Testis (tissue), 3 donors: ENCODE measurements around the gene EVC. TPM values are rescaled to one million over a fixed set of nuclear protein-coding genes. Genes with fewer than 3 reads are reported as not detected.
A peak's percentile ranks its signal among the peaks of the same experiment; 100 is the strongest.

ENCODE experiments used
- DNase-seq: peaks from one replicate; pipeline ENCODE4 v3.0.0-alpha.2; 2019
- H3K27ac ChIP-seq, 2 donors: fragments of 200-600 bp; sonication (generic); one replicate each; pipeline ENCODE4 v1.5.1; 2019
- H3K27me3 ChIP-seq: fragments of 200-600 bp; sonication (generic); one replicate; pipeline ENCODE4 v1.5.1; 2019
- H3K36me3 ChIP-seq: fragments of 200-600 bp; sonication (generic); one replicate; pipeline ENCODE4 v1.5.1; 2017; ENCODE audit warnings: low read depth; ENCODE audit errors: missing control alignments
- H3K4me1 ChIP-seq: fragments of 200-600 bp; sonication (generic); one replicate; pipeline ENCODE4 v1.5.1; 2019
- H3K4me3 ChIP-seq, 2 donors: fragments of 200-600 bp; sonication (generic); one replicate each; pipeline ENCODE4 v1.5.1; 2017 to 2019
- H3K9me3 ChIP-seq: fragments of 200-600 bp; sonication (generic); one replicate; pipeline ENCODE4 v1.5.1; 2017
- POLR2A ChIP-seq: fragments of 450-650 bp; IDR thresholded peaks from one replicate; pipeline ENCODE4 v1.6.1; 2017; ENCODE audit warnings: antibody characterized with exemption, mild to moderate bottlenecking, moderate library complexity
- WGBS, 2 donors: methylation state at CpG; one replicate each; pipeline ENCODE4 v1.1.5; 2018; 5-methylcytosine and 5-hydroxymethylcytosine counted together
- intact Hi-C: fragments of 100-400 bp; cut with DNase I; formaldehyde crosslinking; loops from one replicate; pipeline ENCODE4 v1.15.1; 2023; ENCODE audit warnings: low total_unique reads
- polyA plus RNA-seq: library from polyadenylated mRNA; stranded (reverse); fragments of 350-450 nt; fragmentation: Illumina TruSeq; extraction: RNeasy Lipid Tissue Mini Kit (QIAGEN cat#74804); gene quantifications from one replicate; pipeline ENCODE4 v1.2.3, GENCODE V29; 2014; ENCODE audit warnings: low read depth, low replicate concordance; ENCODE audit not compliant: insufficient read depth
- total RNA-seq, 2 donors: library from RNA; depleted of rRNA; stranded (reverse); fragments of >200 nt; gene quantifications; one replicate each; pipeline ENCODE4 v1.2.3, GENCODE V29; 2016
- TF ChIP-seq, protein P1 (sequence below), 3 experiments: fragments of 450-650 bp in 2 of 3; fragments of 200-600 bp in 1 of 3; sonication (generic) in 1 of 3; IDR thresholded peaks; one replicate each; pipeline ENCODE4 v1.5.1; 2016 to 2019; ENCODE audit warnings: antibody characterized with exemption in 3 of 3, mild to moderate bottlenecking in 2 of 3, moderate library complexity in 1 of 3

EVC gene
- total and polyA plus RNA-seq, 3 donors from 2014 or later = 9.0 to 39.6 (median 33.4) TPM

GRCh38 chr4:5701971-5702370 lies 9.0 kb upstream of the EVC start:
- intact Hi-C loops = no loop called here
- 91 to 92% methylated on average over 8 of the region's 8 CpGs for WGBS, 2 donors

GRCh38 chr4:5703831-5704230 lies 7.2 kb upstream of the EVC start:
- no peak for DNase-seq
- Histone ChIP-seq H3K36me3 (no peaks in the 10 kb centered on the region), H3K27me3 (no peaks in the 10 kb centered on the region), H3K9me3 (no peaks in the 10 kb centered on the region), H3K27ac (no peak overlapping the region), H3K4me1 (peaks cover 11% of the 10 kb centered on the region), H3K4me3 (no peak overlapping the region)
- TF ChIP-seq, protein P1, sequence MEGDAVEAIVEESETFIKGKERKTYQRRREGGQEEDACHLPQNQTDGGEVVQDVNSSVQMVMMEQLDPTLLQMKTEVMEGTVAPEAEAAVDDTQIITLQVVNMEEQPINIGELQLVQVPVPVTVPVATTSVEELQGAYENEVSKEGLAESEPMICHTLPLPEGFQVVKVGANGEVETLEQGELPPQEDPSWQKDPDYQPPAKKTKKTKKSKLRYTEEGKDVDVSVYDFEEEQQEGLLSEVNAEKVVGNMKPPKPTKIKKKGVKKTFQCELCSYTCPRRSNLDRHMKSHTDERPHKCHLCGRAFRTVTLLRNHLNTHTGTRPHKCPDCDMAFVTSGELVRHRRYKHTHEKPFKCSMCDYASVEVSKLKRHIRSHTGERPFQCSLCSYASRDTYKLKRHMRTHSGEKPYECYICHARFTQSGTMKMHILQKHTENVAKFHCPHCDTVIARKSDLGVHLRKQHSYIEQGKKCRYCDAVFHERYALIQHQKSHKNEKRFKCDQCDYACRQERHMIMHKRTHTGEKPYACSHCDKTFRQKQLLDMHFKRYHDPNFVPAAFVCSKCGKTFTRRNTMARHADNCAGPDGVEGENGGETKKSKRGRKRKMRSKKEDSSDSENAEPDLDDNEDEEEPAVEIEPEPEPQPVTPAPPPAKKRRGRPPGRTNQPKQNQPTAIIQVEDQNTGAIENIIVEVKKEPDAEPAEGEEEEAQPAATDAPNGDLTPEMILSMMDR (IDR thresholded peaks at IDR 0.05) = no peak
- TF ChIP-seq POLR2A = no peak
- intact Hi-C loops = no loop called here
- WGBS, 2 donors = 94 to 97% methylated on average over 5 of the region's 5 CpGs

More at GRCh38 chr4:5701971-5702370, 9.0 kb upstream of the EVC start:
- Histone ChIP-seq H3K36me3 (no peaks in the 10 kb centered on the region), H3K4me1 (peaks cover 5% of the 10 kb centered on the region), H3K4me3 (no peak overlapping the region), H3K27me3 (no peaks in the 10 kb centered on the region), H3K9me3 (no peaks in the 10 kb centered on the region), H3K27ac (no peak overlapping the region)
- no peak for DNase-seq
- TF ChIP-seq, protein P1 (IDR thresholded peaks at IDR 0.05) = no peak
- no peak for TF ChIP-seq POLR2A

- Histone ChIP-seq H3K4me3 (no peak overlapping the region), H3K36me3 (no peaks in the 10 kb centered on the region), H3K27me3 (no peaks in the 10 kb centered on the region), H3K9me3 (no peaks in the 10 kb centered on the region), H3K4me1 (peaks cover 15% of the 10 kb centered on the region), H3K27ac (no peak overlapping the region)
- intact Hi-C loops = no loop called here
- 88 to 93% methylated on average over 6 of the region's 6 CpGs for WGBS, 2 donors
- TF ChIP-seq POLR2A = no peak
- TF ChIP-seq, protein P1 (IDR thresholded peaks at IDR 0.05) = no peak
- DNase-seq = no peak
Observed at GRCh38 chr4:5704276-5704675, 6.7 kb upstream of the EVC start.

- Histone ChIP-seq H3K4me1 (peaks cover 20% of the 10 kb centered on the region), H3K27me3 (no peaks in the 10 kb centered on the region), H3K36me3 (no peaks in the 10 kb centered on the region), H3K27ac (no peak overlapping the region), H3K4me3 (no peak overlapping the region), H3K9me3 (no peaks in the 10 kb centered on the region)
- peak; percentile 39 for DNase-seq
- 54 to 65% methylated on average over 5 of the region's 5 CpGs for WGBS, 2 donors
- intact Hi-C loops = no loop called here
- TF ChIP-seq POLR2A = no peak
- TF ChIP-seq, protein P1 (IDR thresholded peaks at IDR 0.05) = no peak
Observed at GRCh38 chr4:5705647-5706320, 5.2 kb upstream of the EVC start.
